AG08395 (cell line): Measurements from ENCODE around the gene NDOR1.

Experiments
- DNase-seq: peaks from one replicate; pipeline ENCODE4 v3.0.0; 2012; ENCODE audit warnings: mixed read lengths, low spot score

The NDOR1 gene

DNA sequence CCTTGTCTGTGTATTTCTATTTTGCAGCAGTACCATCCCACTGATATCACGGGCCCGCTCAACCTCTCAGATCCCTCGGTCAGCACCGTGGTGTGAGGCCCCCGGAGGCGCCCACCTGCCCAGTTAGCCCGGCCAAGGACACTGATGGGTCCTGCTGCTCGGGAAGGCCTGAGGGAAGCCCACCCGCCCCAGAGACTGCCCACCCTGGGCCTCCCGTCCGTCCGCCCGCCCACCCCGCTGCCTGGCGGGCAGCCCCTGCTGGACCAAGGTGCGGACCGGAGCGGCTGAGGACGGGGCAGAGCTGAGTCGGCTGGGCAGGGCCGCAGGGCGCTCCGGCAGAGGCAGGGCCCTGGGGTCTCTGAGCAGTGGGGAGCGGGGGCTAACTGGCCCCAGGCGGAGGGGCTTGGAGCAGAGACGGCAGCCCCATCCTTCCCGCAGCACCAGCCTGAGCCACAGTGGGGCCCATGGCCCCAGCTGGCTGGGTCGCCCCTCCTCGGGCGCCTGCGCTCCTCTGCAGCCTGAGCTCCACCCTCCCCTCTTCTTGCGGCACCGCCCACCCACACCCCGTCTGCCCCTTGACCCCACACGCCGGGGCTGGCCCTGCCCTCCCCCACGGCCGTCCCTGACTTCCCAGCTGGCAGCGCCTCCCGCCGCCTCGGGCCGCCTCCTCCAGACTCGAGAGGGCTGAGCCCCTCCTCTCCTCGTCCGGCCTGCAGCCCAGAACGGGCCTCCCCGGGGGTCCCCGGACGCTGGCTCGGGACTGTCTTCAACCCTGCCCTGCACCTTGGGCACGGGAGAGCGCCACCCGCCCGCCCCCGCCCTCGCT lies 37.5 kb upstream of the NDOR1 start:
- DNase-seq: no peak

DNA sequence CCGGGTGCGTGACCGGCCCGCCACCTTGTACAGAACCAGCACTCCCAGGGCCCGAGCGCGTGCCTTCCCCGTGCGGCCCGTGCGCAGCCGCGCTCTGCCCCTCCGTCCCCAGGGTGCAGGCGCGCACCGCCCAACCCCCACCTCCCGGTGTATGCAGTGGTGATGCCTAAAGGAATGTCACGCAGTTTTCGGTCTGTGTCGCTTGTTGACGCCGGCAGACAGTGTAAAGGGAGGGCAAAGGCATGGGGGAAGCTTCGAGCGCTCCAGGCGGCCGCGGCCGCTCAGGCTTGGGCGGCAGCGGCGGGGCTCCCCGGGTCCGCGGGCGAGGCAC lies 37.0 kb upstream of the NDOR1 start:
- DNase-seq: no peak

DNA sequence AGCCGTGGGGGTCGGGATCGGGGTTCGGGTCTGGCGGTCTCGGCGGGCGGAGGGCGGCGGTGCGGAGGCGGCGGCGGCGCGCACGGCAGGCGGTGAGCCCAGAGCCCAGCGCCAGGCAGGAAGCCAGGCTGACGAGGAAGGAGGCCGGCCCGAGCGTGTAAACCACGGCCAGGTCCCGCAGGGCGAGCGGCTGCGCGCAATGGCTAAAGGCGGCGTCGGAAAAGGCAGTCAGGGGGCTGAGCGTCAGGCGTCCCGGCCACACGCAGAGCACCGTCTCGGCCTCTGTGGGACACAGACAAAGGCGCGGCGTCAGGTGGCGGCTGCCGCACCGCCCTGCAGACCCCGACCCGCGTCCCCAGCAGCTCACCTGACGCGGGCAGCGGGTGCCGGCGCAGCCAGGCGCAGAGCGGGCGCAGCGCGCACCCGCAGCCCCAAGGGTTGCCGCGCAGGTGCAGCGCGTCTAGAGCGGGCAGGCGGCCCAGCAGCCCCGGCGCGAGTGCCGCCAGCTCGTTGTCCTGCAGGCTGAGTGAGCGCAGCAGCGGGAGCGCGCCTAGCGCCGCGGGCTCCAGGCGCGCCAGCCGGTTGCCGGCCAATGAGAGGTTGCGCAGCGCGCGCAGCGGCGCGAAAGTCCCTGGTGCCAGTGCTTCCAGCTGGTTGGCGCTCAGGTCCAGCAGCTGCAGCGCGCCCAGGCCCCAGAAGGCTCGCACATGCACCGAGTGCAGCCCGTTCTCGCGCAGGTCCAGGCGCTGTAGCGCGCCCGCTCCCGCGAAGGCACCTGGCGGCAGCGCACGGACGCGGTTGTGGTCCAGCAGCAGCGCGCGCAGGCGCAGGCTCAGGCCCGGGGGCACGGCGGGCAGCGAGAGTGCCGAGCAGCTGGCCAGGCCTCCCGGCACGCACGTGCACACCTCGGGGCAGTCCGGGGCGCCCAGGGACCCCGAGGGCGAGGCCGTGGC lies 36.3 kb upstream of the NDOR1 start:
- DNase-seq: peak; percentile 45

DNA sequence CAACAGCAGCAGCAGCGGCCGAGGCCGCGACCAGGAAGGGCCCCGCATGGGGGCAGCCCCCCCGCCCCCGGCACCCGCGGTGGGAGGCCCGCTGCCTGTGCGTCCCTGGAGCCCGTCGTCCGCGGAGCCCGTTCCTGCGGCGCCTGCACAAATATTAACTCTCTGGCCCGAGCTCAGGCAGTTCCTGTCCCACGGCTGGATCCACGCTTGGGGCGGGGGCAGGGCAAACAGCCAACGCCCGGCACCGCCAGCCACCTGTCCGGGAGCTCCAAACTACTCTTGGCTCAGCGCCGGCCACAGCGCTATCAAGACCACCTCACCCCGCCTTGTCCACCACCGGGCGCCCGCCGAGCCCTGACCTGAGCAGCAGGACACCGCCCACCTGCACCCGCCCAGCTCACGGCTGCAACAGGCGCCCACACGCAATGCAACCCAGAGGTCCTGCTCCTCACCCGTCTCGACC lies 35.6 kb upstream of the NDOR1 start, which contains the start of gene LRRC26:
LRRC26 (minus strand) TSS at position 156 of the 463 bp plus-strand sequence; CDS start at position 48, 108 bp downstream.
- no peak for DNase-seq

DNA sequence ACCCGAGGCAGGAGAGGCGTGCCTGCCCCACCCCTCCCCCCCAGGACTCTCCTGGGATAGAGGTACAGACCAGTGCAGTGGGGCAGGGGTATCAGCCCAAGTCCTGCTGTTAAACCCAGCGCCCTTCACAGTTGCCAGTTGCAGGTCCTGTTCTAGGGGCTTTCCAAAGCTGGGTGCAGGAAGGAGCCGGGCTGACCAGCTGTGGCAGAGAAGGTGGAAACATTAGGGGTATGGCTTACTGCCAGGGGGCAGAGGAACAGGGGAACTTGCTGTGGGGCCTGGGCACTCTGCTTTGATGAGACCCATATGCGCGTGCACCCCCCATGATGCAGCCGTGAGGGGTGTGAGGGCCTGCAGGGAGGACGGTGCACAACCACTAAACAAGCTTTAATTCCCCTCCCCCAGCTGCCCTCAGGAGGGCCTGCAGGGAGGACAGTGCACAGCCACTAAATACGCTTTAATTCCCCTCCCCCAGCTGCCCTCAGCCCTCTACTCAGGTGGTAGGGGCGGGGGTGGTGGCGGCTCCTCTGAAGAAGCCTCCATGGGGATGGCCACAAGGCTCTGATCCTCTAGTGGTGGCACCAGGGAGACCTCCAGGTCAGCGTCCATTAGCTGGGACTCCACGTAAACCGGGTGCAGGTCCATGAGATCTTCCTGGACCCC lies 34.9 kb upstream of the NDOR1 start:
- DNase-seq: no peak

DNA sequence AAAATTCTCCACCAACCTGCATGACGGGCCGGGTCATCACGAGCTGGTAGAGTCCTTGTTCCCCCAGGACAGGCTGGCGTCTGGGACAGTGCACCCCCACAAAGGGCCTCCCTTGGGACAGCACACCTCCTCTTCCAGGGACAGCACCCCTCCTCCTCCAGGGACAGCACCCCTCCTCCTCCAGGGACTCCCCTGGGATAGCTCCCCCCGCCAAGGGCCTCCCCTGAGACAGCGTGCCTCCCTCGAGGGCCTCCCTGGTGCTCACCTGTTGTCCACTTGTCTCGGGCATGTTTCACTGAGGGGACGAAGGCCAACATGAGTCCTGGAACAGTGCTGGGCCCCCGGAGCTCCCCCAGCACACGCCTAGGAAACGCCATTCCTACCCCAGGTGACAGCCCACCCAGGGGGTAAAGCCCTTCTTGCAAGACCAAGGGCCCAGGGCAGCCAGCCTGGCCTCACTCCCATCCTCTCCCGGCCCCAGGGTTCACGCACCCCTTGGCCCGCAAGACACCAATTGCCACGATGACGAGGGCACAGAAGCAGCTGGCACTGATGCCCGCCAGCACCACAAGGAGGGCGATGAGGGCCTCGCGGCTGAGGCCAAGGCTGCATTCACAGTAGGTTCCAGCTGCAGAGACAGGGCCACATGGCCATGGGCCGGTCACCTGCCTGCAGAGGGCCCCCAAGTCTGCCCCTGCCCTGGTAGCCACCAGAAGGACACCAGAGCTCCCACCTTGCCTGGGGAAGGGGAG lies 34.2 kb upstream of the NDOR1 start:
- no peak for DNase-seq

DNA sequence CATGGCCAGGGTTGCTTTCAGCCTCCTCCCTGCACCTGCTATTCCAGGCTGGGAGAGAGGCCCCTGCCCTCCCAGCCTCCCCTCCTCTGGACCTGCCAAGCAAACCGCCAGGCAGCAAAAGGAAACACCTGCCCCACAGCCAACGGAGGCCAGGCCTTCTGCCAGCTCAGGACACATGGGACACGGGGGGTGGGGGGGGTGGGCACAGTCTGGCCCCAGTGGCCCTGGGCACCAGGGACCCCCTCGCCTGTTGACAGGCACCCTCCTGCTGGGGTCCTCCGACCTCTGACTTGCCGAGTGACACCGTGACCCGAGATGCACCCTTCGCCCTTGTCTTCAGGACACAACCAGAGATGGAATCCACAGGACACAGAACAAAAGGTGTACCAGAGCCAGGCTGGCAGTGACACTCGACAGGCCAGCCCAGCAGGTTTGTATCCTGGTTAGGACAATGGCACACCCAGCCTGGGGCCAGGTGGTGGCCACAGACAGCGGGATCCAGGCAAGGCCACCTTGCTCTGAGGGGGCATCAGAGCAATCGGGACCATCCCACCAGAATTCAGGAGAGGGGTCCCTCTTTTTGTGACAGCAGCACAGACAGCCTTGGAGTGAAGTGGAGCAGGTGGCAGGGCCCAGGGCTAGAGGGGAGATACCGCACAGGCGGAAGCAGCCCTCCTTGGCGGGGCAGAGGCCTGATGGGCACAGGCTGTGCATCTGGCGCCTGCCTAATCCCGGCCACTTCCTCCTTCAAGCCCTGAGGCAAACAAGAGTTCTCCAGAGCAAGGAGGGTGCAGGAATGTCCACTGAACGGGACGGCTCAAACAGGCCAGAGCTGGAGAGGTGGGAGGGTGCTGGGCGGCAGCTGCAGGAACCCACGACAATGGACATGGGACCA lies 32.4 kb upstream of the NDOR1 start:
- DNase-seq: no peak

DNA sequence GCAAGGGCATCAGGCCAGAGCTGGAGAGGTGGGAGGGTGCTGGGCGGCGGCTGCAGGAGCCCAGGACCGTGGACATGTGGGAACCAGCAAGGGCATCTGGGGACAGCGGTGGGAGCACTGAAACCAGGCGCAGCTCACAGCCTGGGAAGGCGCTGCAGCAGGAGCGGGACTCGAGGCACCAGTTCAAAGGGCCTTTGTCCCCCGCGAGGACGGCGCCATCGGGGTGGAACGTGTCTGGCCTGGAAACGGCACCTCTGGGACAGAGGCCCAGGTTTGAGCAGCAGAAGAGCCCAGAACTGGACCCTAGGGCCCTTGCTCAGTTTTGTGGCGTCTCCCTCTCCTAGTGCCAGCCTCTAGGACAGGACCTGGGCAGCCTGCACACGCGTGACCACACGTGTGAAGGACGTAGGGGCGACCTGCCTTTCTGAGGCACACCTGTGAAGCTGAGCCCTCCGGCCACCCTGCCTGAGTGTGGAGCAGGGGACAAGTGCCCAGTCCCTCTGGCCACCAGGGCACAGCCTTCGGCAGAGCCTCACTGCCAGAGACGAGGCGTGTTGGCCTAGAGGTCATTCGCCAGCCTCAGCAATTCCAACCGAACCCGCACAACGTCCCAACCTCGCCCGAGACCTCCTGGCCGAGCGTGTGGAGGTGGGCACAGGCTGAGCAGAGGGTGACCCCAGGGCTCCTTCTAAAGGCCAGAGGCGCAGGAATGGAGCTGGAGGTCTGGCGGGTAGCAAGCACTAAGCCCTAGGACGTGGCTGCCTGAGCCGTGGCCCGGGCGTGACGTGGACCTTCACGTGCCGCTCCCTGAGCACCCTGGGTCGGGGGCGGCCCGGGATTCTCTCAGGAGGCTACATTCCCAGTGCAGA lies 31.5 kb upstream of the NDOR1 start:
- no peak for DNase-seq

DNA sequence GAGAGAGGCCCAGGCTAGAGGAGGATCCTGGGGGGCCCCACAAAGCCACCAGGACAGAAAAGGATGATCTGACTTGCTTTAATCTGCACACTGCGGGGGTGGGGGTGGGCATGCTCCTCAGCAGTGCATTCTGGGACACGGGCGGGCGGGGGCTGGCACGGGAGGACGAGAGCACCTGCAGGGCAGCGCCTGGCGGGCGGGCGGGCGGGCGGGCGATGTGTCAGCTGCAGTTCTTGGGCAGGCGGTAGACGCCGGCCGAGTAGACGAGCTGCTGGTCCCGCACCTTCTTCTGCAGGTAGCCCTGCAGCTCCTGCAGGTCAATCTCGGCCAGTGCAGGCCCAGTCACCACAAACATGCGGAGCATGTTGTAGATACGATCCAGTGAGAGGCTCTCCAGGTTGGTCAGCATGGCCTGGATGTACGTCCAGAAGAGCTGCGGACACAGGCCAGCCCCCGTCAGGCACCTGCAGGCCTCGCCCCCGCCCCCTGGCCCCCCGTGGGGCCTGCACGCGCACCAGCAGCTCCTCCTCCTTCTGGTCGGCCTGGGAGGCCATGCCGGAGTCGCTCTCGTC lies 30.7 kb upstream of the NDOR1 start:
- no peak for DNase-seq

DNA sequence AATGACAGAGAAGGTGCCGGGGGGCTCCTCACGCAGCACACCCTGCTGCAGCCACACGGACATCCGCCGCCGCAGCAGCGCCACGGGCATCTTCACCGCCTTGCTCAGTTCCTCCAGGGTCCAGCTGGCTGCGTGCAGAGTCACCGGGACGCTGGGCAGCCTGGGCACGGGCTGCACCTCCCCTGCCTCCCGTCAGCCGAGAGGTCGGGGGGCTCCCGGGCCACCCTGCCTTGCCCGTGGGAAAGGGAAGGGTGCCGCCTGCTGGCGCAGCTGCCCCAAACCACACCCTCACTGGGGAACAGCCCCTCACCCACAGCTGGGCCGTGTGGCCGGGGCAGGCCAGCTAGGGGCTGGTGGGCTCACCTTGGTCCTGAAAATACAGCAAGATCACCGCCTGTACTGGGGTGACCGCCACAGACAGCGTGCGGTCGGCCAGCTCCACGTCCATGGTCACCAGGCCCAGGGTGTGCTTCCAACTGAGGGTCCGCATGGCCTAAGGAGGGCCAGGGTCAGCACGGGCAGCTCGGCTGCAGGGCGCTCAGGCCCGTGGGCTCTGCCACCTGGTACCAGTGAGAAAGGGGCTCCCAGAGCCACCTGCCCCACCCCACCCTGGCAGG lies 30.0 kb upstream of the NDOR1 start:
- no peak for DNase-seq

DNA sequence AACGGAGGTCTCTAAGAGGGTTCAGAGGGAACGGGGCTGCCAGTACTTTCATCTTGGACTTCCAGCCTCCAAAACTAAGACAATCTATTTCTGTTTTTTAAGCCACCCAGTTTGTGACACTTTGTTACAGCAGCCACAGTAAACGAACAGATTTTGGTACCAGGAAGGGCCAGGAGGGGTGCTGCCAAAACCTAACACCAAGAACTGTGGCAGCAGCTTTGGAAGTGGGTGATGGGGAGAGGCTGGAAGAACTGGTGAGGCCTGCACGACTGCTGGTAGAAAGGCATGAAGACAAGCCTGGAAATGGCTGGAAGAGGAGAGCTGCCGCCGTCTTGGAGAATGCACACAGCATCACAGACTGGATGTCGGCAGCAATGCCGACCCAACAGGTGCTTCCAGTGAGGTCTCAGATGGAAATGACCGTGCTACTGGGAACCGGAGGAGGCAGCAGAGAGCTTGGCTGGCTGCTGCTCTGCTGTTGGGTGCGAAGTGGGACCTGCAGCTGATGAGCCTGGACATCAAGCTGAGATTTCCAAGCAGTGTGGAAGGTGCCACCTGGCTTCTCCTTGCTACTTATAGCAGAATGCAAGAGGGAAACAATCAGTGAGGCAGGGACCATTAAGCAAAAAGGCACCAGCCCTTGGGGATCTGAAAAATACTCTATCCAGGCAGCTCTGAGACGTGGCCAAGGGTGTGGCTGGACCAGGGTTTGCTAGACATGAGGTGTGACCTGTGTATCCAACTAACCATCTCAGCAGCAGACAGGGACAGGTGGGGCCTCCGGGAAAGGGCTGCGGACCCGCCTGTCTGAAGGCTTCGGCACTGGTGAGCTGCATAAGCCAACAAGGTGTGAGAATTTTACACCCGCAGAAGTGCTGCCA lies 29.0 kb upstream of the NDOR1 start:
- DNase-seq: peak; percentile 66

DNA sequence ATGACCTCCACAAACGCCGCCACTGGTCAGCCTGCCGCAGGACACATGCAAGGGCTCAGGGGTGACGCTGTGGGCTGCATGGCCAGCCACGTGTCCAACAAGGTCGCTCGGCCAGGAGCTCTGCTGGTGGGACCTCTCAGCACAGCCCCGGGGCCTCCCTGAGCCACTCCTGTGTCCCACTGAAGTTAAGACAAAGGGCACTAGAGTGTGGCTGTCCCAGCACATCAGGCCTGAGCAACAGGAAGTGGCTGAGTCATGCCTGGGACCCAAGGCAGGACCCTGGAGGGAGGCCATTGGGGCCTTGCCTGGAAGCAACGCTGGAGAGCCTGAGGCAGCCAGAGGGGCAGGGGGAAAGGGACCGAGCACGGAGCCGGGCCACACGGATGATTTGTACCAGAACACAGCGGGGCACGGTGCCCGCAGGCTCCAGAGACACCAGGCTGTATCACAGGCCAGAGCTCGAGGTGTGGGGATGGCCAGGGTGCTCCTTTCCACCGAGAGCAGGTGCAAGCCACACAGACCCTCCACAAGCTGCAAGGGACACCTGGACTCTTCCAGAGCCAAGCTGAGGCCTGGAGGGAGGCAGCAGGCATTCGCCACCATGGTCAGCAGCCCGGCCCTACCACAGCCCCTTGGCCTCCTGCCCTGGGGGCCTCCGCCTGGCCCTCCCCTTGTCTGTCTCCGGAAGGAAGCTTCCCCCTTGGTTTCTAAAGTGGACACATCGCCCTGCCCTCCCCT lies 27.1 kb upstream of the NDOR1 start:
- DNase-seq: no peak

DNA sequence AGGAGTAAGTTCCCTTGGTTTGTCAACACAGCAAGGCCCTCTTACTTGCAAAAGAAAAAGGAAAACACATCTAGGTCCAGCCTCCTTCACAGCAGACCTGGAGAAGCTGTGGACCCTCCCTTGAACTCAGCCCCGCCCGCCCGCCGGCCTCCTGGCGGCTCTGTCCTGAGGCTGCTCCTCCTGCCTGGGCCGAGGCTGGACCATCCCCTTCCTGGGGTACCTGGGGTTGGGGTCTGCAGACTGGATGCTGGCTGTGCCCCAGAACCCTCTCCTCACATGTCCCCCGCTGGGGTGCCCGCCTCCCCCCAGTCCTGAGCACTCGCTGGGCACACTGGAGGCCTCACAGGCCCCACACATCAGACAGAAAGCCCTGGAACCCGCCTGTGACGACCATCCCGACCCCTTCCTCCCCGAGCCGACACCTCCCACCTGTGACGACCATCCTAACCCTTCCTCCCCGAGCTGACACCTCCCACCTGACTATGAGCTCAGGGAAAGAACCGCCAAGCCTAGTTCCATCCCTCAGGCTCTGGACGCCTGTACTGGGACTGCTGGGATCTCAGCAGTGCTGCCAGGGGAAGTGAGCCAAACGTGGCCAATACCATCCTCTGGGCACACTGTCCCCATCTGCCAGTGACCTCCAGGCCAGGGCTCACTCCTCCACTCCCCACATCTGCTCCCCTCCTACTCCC lies 26.4 kb upstream of the NDOR1 start:
- no peak for DNase-seq

DNA sequence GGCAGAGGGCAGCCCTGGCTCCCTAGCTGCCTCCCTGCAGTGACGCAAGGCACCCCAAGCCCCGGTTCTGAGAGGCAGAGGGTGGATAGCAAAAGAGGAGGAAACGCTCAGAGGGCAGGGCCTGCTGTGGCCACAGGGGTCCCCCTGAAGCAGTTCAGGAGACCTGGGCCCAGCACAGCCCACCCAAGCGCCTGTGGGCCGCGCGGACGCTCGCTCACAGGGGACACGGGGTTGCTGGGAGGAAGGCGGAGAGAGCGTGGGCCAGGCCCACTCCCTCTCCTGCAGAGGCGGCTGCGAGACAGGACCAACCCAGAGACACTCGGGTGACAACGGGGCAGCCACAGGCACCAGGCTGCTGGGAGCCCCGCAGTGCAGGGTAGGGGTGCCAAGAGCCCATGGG lies 25.7 kb upstream of the NDOR1 start:
- no peak for DNase-seq

DNA sequence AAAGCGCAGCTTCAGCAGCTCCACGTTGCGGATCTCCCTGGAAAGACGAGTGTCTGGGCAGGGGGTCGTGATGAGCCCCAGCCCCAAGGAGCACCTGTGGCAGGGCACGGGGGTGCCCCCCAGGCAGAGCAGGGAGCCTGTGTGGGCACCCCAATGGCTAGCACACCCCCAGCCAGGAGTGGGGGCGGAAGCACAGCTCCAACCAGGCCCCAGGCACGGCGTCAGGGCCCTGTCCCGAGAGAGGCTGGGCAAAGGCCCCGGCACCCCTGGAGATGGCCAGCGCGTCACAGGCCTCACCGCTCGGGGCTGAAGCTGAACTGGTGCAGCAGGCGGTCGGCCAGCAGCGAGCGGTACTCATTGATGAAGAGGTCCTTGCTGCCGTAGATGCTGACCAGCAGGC lies 25.0 kb upstream of the NDOR1 start:
- DNase-seq: no peak

DNA sequence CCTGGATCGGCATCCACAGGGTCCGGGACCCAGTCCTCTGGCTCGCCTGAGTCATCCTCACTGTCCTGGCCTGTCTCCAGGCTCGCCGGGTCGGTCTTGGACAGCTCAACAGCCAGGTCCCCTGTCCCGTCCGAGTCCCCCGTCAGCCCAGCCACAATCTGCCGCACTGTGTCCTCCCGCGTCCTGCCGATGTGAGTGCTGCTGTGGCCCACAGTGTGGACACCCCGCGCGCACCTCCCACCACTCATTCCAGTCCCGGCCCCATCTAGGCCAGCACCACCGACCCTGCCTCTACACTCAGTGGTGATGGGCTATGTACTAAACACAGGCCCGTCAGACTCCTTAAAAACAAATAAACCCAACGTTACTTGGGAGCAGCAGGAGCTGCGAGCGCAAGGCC lies 23.8 kb upstream of the NDOR1 start:
- no peak for DNase-seq

DNA sequence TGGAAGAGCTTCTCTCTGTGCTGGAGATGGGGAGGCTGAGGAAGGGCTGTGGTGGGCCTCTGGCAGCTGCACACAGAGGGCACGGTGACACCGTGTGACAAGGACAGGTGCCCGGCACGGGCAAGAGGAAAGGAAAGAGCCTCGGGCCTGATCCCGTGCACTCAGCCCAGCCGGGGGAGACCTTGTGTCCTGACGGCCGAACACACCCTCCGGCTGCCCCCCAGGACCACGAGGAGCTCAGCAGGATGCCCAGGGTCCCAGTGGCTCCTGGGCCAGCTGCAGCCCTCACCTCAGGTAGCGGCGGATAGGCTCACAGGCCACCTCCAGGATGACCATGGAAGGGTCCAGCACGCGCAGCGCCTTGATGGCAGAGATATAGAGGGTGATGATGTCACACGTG lies 22.7 kb upstream of the NDOR1 start:
- DNase-seq: no peak
